ENCODE data around the gene DHRS9. TPM values are rescaled to one million over a fixed set of nuclear protein-coding genes. Genes with fewer than 3 reads are reported as not detected.

Gene DHRS9
- total and polyA plus RNA-seq, 4 donors, result 0.52 to 3.1 (median 1.4) TPM

GRCh38 chr2:169139145-169139544 is 69.8 kb downstream of the DHRS9 start:
- Histone ChIP-seq H3K9me3 (ENCODE audit: control insufficient read depth, low read length) (no peaks in the 10 kb centered on the region), H3K36me3 (ENCODE audit: control insufficient read depth in 1 of 2, insufficient read depth in 2 of 2, low read length in 1 of 2) (no peaks in the 10 kb centered on the region), H3K4me1 (ENCODE audit: control insufficient read depth in 1 of 2, insufficient read depth in 2 of 2, low read length in 2 of 2) (no peaks in the 10 kb centered on the region), H3K4me3 (ENCODE audit: low read length in 2 of 2) (no peak overlapping the region), H3K27ac (ENCODE audit: low read depth in 1 of 2, low read length in 2 of 2) (no peak overlapping the region), H3K27me3 (ENCODE audit: control insufficient read depth in 1 of 2, insufficient read depth in 2 of 2, low read length in 1 of 2) (no peaks in the 10 kb centered on the region)
- 75 to 80% methylated on average over 7 of the region's 7 CpGs for WGBS, 2 donors
- intact Hi-C loops (cut with DNase I), result no loop called here
- no peak for ATAC-seq (ENCODE audit: low FRiP score)
- DNase-seq, result no peak

GRCh38 chr2:169139993-169140767 is 70.8 kb downstream of the DHRS9 start:
- no peaks in the 10 kb centered on the region for H3K4me1 ChIP-seq (ENCODE audit: control insufficient read depth in 1 of 2, insufficient read depth in 2 of 2, low read length in 2 of 2)
- H3K36me3 ChIP-seq (ENCODE audit: control insufficient read depth in 1 of 2, insufficient read depth in 2 of 2, low read length in 1 of 2), result no peaks in the 10 kb centered on the region
- no peak overlapping the region for H3K4me3 ChIP-seq (ENCODE audit: low read length in 2 of 2)
- 64 to 86% methylated on average over 8 of the region's 8 CpGs for WGBS, 2 donors
- intact Hi-C loops (cut with DNase I), result no loop called here
- no peak overlapping the region for H3K27ac ChIP-seq (ENCODE audit: low read depth in 1 of 2, low read length in 2 of 2)
- H3K27me3 ChIP-seq (ENCODE audit: control insufficient read depth in 1 of 2, insufficient read depth in 2 of 2, low read length in 1 of 2), result no peaks in the 10 kb centered on the region
- no peaks in the 10 kb centered on the region for H3K9me3 ChIP-seq (ENCODE audit: control insufficient read depth, low read length)
- DNase-seq (no peak), ATAC-seq (ENCODE audit: low FRiP score) (no peak)

- Histone ChIP-seq H3K36me3 (ENCODE audit: control insufficient read depth in 1 of 2, insufficient read depth in 2 of 2, low read length in 1 of 2) (no peaks in the 10 kb centered on the region), H3K9me3 (ENCODE audit: control insufficient read depth, low read length) (no peaks in the 10 kb centered on the region), H3K4me3 (ENCODE audit: low read length in 2 of 2) (no peak overlapping the region), H3K27me3 (ENCODE audit: control insufficient read depth in 1 of 2, insufficient read depth in 2 of 2, low read length in 1 of 2) (no peaks in the 10 kb centered on the region), H3K27ac (ENCODE audit: low read depth in 1 of 2, low read length in 2 of 2) (no peak overlapping the region), H3K4me1 (ENCODE audit: control insufficient read depth in 1 of 2, insufficient read depth in 2 of 2, low read length in 2 of 2) (no peaks in the 10 kb centered on the region)
- WGBS, 2 donors, result 44 to 46% methylated on average over 10 of the region's 10 CpGs
- intact Hi-C loops (cut with DNase I), result no loop called here
- peak; percentile 72 for ATAC-seq (ENCODE audit: low FRiP score)
- no peak for DNase-seq
These were observed 72.5 kb downstream of the DHRS9 start for GRCh38 chr2:169141713-169142352.

- intact Hi-C loops (cut with DNase I), result no loop called here
- 70 to 73% methylated on average over 3 of the region's 3 CpGs for WGBS, 2 donors
- no peak overlapping the region for H3K27ac ChIP-seq (ENCODE audit: low read depth in 1 of 2, low read length in 2 of 2)
- ATAC-seq (ENCODE audit: low FRiP score) (no peak), DNase-seq (no peak)
- no peaks in the 10 kb centered on the region for H3K4me1 ChIP-seq (ENCODE audit: control insufficient read depth in 1 of 2, insufficient read depth in 2 of 2, low read length in 2 of 2)
- no peaks in the 10 kb centered on the region for H3K27me3 ChIP-seq (ENCODE audit: control insufficient read depth in 1 of 2, insufficient read depth in 2 of 2, low read length in 1 of 2)
- no peaks in the 10 kb centered on the region for H3K9me3 ChIP-seq (ENCODE audit: control insufficient read depth, low read length)
- no peaks in the 10 kb centered on the region for H3K36me3 ChIP-seq (ENCODE audit: control insufficient read depth in 1 of 2, insufficient read depth in 2 of 2, low read length in 1 of 2)
- no peak overlapping the region for H3K4me3 ChIP-seq (ENCODE audit: low read length in 2 of 2)
These were observed 74.6 kb downstream of the DHRS9 start for GRCh38 chr2:169143998-169144397.

Other genes starting within 250 kb of the DHRS9 start
- gene SPC25, start 179.1 kb upstream of the DHRS9 start, total RNA-seq, result under 1 TPM; 0.58 to 0.93 TPM
- gene SPC25, start 179.1 kb upstream of the DHRS9 start, polyA plus RNA-seq, result 1 to 10 TPM in 1 of 2 donors, under 1 TPM in 1; 0.23 to 1.0 TPM
- under 1 TPM in 1 of 2 donors, not detected in 1; 0.23 TPM for gene G6PC2, start 168.3 kb upstream of the DHRS9 start, total RNA-seq
- gene G6PC2, start 168.3 kb upstream of the DHRS9 start, polyA plus RNA-seq, result not detected
- gene ABCB11, start 38.2 kb upstream of the DHRS9 start, total RNA-seq, result under 1 TPM in 1 of 2 donors, not detected in 1; 0.21 TPM
- under 1 TPM in 1 of 2 donors, not detected in 1; 0.03 TPM for gene ABCB11, start 38.2 kb upstream of the DHRS9 start, polyA plus RNA-seq

Measured in aorta (tissue), 5 donors.